ENCODE results near the gene SGCD.

DNA sequence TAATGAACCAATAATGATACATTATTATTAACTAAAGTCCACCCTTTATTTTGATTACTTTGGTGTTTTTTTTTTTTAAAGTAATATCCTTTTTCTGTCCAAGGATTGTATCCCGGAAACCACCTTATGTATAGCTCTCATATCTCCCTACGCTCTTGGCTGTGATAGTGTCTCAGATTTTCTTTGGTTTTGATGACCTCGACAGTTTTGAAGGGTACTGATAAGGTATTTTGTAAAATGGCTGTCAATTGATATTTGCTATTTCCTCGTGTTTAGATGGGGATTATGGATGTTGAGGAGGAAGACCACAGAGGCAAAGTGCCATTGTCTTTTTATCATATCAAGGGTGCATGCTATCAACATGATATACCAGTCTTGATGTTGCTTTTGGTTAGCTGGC, 259.0 kb downstream of the SGCD start:
- TF ChIP-seq MXI1 (IDR thresholded peaks at IDR 0.05; ENCODE audit: borderline replicate concordance, low read depth, low read length): no peak
- TF ChIP-seq, protein P1, sequence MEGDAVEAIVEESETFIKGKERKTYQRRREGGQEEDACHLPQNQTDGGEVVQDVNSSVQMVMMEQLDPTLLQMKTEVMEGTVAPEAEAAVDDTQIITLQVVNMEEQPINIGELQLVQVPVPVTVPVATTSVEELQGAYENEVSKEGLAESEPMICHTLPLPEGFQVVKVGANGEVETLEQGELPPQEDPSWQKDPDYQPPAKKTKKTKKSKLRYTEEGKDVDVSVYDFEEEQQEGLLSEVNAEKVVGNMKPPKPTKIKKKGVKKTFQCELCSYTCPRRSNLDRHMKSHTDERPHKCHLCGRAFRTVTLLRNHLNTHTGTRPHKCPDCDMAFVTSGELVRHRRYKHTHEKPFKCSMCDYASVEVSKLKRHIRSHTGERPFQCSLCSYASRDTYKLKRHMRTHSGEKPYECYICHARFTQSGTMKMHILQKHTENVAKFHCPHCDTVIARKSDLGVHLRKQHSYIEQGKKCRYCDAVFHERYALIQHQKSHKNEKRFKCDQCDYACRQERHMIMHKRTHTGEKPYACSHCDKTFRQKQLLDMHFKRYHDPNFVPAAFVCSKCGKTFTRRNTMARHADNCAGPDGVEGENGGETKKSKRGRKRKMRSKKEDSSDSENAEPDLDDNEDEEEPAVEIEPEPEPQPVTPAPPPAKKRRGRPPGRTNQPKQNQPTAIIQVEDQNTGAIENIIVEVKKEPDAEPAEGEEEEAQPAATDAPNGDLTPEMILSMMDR (conservative IDR thresholded peaks at IDR 0.05; ENCODE audit: low read depth, low read length): no peak
- TF ChIP-seq MAZ (IDR thresholded peaks at IDR 0.05; ENCODE audit: borderline replicate concordance, low read depth, low read length): no peak
- peak; percentile 93 for TF ChIP-seq MAFK (IDR thresholded peaks at IDR 0.05; ENCODE audit: low read depth, low read length)
- no peak for TF ChIP-seq RCOR1 (IDR thresholded peaks at IDR 0.05; ENCODE audit: insufficient replicate concordance, low read length)
- TF ChIP-seq, protein P2, sequence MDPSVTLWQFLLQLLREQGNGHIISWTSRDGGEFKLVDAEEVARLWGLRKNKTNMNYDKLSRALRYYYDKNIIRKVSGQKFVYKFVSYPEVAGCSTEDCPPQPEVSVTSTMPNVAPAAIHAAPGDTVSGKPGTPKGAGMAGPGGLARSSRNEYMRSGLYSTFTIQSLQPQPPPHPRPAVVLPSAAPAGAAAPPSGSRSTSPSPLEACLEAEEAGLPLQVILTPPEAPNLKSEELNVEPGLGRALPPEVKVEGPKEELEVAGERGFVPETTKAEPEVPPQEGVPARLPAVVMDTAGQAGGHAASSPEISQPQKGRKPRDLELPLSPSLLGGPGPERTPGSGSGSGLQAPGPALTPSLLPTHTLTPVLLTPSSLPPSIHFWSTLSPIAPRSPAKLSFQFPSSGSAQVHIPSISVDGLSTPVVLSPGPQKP (IDR thresholded peaks at IDR 0.05; ENCODE audit: borderline replicate concordance, low read depth, low read length): no peak

All from IMR-90 (cell line).